GM21786 (cell line): ENCODE results near the gene GNB1L.

Source experiments
- ATAC-seq: cut with Tn5 transposase; IDR thresholded peaks from one replicate; pipeline ENCODE4 v1.9.1; 2021; ENCODE audit not compliant: unreplicated experiment

GNB1L gene

DNA sequence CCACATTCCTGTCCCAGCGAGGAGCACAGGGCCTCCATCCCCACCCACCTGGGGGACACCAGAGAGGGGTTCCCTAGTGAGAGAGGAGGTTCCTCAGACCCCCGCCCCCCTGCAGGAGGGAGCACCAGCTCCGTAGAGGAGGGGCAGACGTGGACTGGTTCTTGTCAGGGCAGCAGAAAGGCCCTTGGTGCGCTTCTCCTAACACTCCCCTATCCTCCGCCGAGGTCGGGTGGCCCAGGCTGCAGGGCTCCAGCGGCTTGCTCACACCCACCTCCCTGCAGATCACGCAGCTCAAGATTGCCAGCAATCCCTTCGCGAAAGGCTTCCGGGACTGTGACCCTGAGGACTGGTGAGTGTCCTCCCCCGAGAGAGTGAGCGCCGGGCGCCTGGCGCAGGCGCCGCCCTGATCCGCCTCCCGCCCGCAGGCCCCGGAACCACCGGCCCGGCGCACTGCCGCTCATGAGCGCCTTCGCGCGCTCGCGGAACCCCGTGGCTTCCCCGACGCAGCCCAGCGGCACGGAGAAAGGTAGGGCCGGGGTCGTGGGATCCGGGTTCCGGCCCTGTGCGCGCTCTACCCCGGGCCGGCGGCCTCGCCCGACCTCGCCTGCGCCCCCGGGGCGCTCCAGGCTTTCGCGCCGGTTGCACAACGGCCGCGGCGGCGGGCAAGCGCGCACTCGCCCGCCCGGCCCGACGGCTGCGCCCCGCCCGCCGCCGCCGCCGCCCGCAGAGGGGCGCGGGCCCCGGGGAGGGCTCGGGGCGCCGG is 89.0 kb downstream of the GNB1L start:
- ATAC-seq = no peak

DNA sequence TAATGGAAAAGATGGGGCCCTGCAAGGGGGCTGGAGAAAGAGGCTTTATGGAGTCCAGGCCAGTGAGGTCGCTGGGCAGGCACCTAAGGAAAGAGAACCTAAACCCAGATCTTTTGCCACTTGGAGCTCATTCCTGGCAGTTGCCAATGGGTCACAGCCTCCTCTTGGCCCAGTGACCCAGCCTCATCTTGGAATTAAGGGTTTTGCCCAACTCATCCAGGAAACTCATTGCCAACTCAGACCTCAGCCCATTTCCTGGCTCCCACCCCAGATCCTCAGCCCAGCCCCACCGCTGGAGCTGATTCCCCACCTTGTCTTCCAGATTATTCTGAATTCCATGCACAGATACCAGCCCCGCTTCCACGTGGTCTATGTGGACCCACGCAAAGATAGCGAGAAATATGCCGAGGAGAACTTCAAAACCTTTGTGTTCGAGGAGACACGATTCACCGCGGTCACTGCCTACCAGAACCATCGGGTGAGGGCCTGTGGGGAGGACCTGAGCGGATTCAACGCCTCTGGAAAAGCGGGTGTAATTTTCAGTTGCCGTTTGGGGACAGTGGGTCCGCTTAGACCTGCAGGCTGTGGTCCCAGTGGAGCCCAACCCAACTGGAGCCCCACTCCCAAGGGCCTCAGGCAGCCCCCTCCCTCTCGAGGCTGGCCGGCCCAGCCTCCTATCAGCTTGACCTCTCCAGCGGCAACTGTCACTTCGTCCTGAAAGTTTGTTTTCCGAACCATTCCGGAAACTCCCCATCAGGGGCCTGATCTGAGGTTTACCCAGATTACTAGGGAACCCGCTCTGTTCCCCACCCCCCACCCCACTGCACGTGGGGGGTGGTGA is 89.8 kb downstream of the GNB1L start:
- ATAC-seq = no peak

DNA sequence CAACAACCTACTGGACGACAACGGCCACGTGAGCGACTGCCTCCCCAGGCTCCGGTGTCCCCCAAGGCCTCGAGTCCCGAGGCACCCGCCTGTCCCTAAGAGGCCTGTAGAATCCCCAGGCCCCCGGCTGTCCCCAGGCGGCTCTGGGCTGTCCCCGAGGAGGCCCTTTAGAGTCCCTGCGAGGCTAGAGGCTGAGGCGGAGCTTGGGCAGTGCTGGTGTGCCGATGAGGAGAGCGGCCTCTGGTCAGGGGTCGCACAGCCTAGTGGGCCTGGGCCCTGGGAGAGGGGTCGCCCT is 90.4 kb downstream of the GNB1L start:
- no peak for ATAC-seq

DNA sequence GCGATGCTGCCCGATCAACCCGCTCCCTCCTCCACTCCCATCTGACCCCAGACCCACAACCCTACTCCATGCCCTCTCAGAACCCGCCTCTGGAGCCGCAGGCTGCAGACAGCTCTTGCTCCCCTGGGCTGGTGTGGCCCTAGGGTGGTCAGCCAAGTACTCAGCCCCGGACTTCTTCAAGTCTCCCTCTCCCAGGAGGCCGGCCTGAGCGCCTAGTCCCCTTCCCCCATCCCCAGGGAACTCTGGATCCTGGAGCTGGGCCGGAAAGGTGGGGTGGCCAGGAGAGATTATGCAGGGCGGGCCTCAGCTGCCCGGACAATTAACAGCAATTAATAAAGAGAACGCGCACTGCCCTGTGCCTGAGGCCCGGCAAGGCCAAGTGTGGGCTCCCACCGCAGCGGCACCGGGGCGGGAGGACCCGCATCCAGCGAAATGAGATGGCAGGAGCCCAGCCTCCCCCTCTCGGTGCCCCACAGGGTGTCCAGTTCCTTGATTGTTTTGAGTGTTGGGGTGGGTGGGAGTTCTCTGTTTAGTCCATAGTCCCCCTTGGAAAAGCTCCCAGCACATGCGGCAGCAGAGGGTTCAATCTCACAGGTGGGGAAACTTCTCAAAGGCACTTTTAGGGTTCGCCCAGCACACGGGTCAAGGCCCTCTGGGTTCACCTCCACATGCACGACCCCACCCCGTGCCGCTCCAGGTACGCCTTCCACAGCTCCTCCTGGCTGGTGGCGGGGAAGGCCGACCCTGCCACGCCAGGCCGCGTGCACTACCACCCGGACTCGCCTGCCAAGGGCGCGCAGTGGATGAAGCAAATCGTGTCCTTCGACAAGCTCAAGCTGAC is 91.0 kb downstream of the GNB1L start:
- ATAC-seq = no peak

DNA sequence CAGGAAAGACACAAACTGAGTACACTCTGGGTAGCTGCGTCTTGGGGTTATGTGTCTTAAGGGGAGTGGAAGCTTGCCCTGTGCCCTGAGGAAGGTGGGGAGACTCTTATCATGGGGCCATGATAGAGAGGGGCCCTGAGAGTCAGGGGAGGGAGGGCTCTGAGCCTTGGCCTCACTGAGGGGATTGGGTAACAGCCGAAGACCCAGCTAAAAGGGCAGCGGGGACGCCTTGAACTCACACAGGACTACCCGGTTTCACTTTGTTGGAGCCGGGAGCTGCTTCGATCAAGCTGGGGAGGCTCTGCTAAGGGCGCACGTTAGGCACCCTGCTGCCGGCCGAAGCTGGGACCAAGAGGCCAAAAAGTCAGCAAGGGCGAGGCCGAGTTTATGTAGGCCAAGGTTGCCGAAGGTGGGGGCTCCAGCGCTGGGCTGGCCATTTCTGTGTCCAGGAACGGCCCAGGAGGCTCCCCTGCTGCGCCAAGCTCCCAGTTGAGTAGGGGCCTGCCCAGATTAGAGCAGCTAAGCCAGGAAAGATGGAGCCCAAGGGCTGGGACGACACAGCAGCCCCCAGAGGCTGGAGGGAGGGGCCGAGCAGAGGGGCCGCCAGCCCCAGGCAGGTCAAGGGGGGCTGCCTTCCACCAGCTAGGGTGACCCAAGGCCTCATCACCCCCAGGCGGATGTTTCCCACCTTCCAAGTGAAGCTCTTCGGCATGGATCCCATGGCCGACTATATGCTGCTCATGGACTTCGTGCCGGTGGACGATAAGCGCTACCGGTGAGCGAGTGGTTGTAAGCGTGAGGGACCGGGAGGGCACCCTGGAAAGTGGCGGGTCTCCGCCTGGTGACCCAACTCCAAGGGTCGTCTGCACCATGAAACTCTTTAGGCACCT is 91.9 kb downstream of the GNB1L start:
- no peak for ATAC-seq

DNA sequence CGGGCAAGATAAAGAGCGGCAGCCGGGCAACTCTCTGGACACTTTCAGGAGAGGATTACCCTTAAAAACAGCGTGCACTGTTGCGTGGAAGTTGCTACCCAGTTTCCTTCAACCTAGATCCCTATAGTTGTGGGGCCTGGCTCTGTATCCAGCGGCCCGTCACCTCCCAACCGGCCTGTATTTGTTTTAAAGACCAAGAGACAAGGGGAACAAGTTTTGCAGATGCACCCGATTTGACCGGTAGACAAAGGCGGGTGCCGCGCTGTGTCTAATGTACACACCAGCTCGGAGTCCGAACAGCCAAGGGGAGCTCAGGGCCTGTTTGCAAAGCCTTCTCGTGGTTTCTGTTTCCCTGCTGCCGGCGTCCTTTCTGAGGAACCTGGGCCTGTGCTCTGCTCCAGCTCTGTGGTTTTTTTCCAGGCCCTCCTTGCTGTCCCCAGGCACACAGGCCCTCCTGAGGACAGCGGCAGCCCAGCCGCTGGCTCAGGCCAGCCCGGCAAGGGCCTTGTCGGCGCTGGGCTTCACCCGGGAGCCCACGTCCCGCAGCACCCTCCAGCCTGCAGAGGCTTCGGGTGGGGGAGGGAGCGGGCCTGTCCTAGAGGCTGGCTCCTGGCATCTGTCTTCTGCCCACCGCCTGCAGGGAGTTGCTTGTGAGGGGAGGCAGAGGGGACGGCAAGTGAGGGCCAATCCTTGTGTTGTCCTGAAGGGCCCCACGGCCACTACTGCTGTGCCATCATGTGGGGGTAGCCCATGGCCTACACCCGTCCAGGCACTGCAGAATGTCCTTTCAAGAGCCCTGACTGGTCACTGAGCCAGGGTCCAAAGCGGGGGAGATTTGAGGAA is 92.7 kb downstream of the GNB1L start:
- ATAC-seq = no peak

DNA sequence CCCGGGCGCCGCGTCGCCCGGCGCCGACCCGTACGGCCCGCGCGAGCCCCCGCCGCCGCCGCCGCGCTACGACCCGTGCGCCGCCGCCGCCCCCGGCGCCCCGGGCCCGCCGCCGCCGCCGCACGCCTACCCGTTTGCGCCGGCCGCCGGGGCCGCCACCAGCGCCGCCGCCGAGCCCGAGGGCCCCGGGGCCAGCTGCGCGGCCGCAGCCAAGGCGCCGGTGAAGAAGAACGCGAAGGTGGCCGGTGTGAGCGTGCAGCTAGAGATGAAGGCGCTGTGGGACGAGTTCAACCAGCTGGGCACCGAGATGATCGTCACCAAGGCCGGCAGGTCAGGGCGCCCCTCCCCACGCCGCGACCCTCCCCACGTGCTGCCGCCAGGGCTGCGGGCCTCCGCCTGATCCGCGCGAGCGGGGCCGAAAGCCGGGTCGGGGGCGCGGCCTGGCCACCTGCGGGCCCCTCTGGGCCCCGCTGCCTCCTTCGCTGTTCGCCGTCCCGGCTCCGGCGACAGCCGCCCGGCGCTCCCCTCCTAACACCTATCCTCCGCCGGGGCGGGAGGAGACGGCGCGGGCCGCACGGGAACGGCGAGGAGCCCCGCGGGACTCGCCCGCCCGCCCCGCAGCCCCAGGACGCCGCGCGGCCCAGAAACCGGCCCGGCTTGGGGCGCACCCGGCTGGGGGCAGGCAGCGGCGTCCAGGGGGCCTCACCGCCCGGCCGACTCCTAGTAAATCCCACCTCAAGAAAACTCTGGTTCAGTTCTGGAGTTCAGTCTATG is 93.5 kb downstream of the GNB1L start:
- ATAC-seq = no peak

DNA sequence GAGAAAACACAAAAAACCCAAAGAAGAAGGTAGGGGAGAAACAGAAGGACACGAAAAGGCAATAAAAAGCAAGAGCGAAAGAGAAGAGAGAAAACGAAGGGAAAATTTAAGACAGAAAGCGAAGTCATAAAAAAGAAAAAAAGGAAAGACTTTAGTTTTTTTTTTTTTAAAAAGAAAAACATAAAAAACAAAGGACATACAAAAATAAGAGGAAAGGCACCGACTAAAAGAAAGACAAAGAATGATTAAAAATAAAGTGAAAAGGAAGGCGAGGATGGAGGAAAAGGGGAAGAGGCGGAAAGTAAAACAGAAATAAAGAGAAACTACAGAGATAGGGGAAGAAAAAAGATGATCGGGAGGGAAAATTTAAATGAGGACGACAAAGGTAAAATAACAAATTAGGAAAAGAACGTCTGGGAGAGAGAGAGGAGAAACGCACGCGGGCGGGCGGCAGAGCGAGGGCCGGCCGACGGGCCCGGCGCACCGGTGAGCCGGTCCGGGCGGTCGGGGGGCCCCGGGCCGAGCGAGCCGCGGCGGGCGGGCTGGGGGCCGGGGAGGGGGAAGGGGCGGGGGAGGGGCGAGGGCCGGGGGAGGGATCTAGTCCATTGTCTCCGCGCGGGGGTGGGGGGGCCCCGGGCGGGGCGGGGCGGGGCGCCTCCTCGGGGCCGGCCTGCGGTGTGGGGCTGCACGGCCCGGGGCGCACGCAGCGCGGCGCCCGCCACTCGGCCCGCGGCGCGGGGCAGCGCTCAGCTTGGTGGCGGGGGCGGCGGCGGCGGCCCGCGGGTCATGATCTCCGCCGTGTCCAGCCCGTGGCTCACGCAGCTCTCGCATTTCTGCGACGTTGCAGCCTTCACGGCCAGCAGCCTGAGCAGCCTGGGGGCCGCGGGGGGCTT is 94.4 kb downstream of the GNB1L start, which contains the start of gene TBX1:
TSS of gene TBX1 (plus strand) at position 721 of the 893 bp plus-strand sequence. CDS start at position 787, 66 bp downstream.
- ATAC-seq = no peak

DNA sequence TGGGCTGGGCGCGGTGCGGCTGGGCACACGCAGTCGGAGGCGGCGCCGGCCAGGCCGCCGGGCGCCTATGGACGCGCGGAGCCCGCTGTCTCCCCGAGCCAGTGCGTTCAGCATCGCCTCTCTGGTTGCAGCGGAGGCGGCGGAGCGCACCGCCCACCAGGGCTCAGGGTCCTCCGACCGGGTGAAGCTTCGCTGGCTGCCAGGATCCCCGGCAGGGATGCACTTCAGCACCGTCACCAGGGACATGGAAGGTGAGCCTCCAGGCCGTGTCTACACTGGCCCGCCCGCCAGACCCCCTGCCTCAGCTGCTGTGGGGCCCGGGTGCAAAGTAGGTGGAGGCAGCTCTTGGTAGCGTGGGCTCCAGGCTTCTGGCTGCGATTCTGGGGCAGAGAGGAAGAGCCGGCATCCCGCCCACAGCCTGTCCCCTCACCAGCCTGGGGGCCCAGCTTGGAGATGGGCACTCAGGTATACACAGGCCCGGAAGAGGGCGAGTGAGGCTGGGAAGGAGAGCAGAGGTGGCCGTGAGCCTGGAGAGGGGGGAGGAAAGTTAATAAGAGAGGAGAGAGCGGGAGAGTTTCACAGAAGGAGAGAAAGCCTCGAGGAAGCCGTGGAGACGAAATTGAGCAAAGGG is 95.1 kb downstream of the GNB1L start:
- no peak for ATAC-seq

DNA sequence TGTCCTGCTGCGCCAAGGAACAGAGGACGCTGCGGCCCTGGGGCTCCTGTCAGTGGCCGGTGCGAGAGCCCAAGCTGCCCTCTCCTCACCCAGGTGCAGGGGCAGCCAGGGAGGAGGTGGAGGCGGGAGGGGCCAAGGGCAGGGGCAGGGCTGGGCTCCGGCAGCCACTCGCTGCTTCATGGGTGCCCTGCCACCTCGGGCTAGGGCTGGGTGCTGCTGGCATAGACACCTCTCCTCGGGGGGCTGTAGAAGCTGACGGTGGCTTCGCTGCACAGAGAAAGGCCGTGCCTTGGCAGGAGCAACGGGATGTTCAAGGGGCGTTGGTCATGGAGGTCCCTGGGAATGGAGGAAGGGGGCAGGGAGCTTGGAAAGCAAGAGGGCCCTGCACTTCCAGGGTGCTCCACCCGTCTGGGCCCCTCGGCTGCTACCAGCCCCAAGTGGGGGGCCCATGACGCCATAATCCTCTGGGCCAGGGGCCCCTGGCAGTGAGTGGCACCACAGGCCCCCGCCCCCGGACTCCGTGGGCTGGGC is 95.7 kb downstream of the GNB1L start:
- ATAC-seq = no peak

DNA sequence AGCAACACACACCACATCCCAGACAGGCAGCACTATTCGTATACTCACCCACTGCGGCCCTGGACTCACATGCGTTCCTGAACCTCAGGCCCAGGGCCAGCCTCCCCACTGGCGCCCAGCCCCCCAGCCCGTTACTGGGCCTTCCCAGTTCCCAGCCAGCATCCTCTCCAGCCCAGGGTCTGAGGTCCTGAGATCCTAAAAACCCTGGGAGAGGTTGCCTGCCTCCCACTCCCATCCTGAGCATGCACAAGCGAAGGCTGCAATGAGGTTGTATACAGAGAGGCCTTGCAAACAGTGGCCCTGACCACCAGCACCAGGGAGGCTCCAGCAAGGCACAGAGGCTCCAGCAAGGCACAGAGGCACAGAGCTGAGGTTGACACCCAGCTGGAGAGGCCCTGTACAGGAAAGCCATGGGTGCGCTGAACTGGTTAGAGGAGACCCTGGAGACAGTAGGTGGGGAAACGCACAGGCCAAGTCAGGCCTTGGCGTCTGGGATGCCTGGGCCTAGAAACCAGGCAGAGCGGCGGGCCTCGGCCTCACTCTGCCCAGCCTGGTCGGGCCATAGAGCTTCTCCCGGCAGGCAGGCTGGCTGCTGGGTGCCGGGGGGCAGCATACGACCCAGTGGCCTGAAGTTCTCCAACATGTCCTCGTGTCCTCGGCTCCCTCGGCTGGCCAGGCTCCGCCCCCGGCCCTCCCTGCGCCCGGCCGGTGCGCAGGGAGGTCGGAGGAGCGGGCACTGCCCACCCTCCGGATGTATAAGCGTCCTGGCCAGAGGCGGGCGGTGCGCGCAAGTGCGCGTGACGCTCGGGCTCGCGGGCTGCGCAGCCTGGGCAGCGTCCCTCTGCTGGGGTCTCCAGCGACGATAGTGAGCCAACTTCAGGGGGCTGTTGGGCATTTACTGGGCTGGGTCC is 96.4 kb downstream of the GNB1L start:
- no peak for ATAC-seq

DNA sequence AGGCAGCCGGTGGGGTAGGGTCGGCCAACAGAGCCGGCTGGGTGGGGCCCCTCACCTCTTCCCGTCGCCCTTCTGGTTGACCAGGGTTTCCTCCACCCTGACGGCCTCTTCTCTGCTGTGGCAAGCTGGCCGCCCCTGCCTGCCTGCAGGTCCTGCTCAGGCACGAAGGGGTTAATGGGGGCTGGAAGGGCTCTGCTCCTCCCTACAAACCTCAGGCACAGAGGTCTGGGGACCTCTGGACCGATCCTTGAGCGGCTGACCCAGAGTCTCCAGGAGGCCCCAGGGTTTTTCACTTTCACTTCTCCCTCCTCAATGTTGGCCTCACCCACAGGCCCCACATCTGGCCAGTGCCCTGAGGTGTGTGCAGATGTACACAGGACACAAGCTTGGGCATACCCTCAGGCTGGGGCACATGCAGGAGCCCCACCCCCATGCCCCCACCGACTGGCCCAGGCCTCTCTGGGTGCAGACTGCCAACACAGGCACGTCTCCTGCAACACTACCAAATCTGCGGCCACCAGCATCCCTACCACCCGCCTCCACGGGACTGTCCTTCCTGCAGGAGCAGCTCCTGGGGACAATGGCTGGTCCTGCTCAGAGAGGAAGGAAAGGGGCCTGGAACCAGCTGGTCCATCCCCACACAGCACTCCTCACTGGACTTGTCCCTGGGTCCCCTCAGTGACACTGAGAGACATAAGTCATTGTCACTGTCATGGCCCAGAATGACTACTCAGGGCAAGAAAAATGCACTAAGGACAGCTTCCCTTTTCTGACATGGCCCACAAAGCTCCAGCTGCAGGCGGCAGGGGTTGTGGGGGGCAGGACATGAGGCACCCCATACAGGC is 97.3 kb downstream of the GNB1L start:
- ATAC-seq = no peak

DNA sequence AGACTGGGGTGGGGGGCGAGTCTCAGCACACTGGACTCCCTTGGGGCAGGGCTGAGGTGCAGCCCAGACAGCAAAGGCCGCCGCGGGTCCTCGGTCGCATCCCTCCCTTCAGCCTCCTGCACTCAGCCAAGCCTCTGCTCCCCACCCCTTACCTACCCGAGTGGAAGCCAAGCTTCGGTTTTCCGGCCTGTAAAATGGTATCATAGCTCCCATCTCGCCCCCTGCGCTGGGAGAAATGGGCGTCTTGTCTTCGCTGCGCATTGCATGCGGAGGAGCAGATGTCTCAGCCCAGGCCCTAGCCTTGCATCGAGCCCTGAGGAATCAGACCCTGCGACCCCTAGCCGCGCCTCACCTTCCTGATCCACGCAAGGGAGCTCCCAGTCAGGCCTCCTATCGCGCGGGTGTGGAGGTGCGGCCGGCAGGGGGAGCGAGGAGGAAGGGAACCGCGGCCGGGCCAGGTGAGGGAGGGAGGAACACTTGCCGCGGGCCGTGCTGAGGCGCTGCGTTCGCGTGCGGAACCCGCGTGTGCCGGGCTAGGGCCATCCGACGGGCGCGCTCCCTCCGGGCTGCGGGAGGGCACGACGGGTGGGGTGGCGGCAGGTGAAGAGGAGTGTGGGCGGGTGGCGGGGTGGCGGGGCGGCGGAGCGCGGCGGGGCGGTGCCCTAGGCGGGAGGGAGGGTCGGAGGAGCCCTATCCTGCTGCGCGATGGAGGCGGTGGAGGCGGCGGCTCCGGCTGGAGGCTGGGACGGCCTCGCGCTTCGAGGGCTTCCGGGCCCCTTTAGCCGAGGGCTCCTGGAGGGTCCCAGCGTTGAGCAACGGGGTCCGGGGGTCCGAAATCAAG is 98.2 kb downstream of the GNB1L start:
- ATAC-seq = no peak

DNA sequence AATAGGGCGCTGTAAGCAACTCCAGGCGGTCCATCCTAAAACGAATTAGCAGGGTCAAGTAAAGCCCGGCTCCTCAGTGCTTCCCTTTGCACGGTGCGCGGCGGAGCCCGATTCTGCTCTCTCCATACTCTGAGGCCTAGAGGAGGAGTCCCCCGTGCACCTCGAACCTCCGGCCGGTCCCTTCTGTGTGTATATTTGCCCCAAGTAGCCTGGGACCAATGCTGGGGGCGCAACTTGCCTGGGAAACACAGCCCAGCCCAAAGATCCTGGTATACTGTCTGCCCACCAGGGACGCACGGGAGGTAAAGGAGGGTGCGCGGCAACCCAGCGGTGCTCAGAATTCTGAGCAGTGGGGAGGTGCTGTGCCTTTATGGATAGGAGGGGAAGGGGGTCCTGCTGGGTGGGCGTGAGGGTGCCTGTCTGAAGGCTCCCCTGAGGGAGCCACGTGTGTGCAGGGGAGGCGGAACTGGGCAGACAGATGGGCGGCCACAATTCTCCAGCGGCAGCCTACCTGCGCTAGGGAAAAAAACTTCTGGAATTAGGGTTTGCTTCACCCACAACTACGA is 98.9 kb downstream of the GNB1L start:
- no peak for ATAC-seq
